ENCODE measurements around the gene ZNF560. TPM values are rescaled to one million over a fixed set of nuclear protein-coding genes. Genes with fewer than 3 reads are reported as not detected.

Gene ZNF560
- total and polyA plus RNA-seq, 10 of the 15 experiments (the other 5 are each of a cell fraction or from before 2014, with no cell fraction given) = 0.03 to 0.16 (median 0.10) TPM; not detected in 4

DNA sequence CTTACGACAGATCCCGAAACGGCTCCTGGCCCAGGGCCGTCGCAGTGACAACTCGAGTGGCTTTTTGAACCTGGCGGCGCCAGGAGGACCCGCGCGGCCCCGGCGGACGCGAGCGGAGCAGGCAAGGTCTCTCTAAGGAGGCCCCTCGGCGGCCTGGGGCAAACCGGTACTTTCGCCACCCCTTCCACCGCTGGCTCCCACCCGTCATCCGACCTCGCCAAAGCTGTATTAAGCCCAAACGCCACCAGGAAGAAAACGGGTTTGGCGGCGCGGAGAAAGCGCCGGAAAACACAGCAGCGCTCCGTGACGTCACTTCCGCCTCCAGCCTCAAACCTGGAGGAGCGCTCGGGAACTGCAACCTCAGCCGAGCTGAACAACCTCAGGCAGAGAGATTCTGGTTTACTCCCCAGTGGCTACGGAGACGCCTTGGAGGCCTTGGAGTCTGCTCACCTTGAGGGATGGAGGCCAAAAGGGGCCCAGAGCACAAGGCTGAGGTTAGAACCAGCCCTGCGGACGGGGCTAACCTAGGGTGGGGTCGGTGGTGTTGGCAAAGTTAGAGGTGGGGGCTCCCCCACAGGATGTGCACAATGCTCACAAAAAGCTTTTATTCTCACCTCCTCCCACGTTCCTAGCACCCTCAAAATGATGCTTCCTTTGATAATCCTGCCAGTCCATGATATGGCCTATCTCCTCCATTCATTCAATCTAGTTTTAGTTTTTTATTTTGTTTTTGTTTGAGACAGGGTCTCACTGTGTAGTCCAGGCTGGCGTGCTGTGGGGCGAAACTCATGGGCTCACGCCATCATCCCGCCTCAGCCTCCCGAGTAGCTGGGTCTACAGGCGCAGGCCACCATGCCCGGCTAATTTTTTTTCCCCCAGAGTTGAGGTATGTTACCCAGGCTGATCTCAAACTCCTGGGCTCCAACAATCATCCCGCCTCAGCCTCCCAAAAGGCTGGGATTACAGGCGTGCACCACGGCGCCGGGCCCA, 62.8 kb downstream of the ZNF560 start, which contains the start of gene ZNF266 (continued):
- TF ChIP-seq, protein P1, sequence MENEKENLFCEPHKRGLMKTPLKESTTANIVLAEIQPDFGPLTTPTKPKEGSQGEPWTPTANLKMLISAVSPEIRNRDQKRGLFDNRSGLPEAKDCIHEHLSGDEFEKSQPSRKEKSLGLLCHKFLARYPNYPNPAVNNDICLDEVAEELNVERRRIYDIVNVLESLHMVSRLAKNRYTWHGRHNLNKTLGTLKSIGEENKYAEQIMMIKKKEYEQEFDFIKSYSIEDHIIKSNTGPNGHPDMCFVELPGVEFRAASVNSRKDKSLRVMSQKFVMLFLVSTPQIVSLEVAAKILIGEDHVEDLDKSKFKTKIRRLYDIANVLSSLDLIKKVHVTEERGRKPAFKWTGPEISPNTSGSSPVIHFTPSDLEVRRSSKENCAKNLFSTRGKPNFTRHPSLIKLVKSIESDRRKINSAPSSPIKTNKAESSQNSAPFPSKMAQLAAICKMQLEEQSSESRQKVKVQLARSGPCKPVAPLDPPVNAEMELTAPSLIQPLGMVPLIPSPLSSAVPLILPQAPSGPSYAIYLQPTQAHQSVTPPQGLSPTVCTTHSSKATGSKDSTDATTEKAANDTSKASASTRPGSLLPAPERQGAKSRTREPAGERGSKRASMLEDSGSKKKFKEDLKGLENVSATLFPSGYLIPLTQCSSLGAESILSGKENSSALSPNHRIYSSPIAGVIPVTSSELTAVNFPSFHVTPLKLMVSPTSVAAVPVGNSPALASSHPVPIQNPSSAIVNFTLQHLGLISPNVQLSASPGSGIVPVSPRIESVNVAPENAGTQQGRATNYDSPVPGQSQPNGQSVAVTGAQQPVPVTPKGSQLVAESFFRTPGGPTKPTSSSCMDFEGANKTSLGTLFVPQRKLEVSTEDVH (IDR thresholded peaks at IDR 0.05; ENCODE audit: low read depth, partially characterized antibody) = peak; percentile 67
- TF ChIP-seq, protein P2, sequence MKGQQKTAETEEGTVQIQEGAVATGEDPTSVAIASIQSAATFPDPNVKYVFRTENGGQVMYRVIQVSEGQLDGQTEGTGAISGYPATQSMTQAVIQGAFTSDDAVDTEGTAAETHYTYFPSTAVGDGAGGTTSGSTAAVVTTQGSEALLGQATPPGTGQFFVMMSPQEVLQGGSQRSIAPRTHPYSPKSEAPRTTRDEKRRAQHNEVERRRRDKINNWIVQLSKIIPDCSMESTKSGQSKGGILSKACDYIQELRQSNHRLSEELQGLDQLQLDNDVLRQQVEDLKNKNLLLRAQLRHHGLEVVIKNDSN (IDR thresholded peaks at IDR 0.05; ENCODE audit: borderline replicate concordance, extremely low read length, insufficient read depth, low read depth, low read length) = no peak
- peak; percentile 61 for TF ChIP-seq NR2C1 (IDR thresholded peaks at IDR 0.05)
- peak; percentile 49 for TF ChIP-seq MXI1 (IDR thresholded peaks at IDR 0.05; ENCODE audit: low read depth, low read length)
- TF ChIP-seq, protein P3, sequence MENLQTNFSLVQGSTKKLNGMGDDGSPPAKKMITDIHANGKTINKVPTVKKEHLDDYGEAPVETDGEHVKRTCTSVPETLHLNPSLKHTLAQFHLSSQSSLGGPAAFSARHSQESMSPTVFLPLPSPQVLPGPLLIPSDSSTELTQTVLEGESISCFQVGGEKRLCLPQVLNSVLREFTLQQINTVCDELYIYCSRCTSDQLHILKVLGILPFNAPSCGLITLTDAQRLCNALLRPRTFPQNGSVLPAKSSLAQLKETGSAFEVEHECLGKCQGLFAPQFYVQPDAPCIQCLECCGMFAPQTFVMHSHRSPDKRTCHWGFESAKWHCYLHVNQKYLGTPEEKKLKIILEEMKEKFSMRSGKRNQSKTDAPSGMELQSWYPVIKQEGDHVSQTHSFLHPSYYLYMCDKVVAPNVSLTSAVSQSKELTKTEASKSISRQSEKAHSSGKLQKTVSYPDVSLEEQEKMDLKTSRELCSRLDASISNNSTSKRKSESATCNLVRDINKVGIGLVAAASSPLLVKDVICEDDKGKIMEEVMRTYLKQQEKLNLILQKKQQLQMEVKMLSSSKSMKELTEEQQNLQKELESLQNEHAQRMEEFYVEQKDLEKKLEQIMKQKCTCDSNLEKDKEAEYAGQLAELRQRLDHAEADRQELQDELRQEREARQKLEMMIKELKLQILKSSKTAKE (IDR thresholded peaks at IDR 0.05; ENCODE audit: low read depth, poor library complexity, severe bottlenecking) = peak; percentile 36
- TF ChIP-seq, protein P4, sequence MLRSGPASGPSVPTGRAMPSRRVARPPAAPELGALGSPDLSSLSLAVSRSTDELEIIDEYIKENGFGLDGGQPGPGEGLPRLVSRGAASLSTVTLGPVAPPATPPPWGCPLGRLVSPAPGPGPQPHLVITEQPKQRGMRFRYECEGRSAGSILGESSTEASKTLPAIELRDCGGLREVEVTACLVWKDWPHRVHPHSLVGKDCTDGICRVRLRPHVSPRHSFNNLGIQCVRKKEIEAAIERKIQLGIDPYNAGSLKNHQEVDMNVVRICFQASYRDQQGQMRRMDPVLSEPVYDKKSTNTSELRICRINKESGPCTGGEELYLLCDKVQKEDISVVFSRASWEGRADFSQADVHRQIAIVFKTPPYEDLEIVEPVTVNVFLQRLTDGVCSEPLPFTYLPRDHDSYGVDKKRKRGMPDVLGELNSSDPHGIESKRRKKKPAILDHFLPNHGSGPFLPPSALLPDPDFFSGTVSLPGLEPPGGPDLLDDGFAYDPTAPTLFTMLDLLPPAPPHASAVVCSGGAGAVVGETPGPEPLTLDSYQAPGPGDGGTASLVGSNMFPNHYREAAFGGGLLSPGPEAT (IDR thresholded peaks at IDR 0.05; ENCODE audit: low read depth) = peak; percentile 78
- TF ChIP-seq TARDBP (IDR thresholded peaks at IDR 0.05; ENCODE audit: borderline replicate concordance) = 0 out of 2 replicates have a peak, but pooled peaks have one; percentile 60
- TF ChIP-seq, protein P5, sequence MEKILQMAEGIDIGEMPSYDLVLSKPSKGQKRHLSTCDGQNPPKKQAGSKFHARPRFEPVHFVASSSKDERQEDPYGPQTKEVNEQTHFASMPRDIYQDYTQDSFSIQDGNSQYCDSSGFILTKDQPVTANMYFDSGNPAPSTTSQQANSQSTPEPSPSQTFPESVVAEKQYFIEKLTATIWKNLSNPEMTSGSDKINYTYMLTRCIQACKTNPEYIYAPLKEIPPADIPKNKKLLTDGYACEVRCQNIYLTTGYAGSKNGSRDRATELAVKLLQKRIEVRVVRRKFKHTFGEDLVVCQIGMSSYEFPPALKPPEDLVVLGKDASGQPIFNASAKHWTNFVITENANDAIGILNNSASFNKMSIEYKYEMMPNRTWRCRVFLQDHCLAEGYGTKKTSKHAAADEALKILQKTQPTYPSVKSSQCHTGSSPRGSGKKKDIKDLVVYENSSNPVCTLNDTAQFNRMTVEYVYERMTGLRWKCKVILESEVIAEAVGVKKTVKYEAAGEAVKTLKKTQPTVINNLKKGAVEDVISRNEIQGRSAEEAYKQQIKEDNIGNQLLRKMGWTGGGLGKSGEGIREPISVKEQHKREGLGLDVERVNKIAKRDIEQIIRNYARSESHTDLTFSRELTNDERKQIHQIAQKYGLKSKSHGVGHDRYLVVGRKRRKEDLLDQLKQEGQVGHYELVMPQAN (conservative IDR thresholded peaks at IDR 0.05) = peak; percentile 68; the same call in 1 of the 2 replicates
- no peak for TF ChIP-seq KDM1A (IDR thresholded peaks at IDR 0.05; ENCODE audit: borderline replicate concordance)
- TF ChIP-seq POU2F2 (IDR thresholded peaks at IDR 0.05; ENCODE audit: borderline replicate concordance, low read depth, low read length) = no peak
- no peak for TF ChIP-seq ESRRA (IDR thresholded peaks at IDR 0.05; ENCODE audit: low read length)
- 0 out of 2 replicates have a peak, but pooled peaks have one; percentile 9 for TF ChIP-seq JUNB (IDR thresholded peaks at IDR 0.05)
- TF ChIP-seq ZNF24 (IDR thresholded peaks at IDR 0.05) = no peak

Data from GM12878 (cell line).